NCI-H1694 (cell line): ENCODE measurements around the gene MINPP1.

Source experiments
- DNase-seq: peaks from one replicate; lab custom pipeline; 2025; lab: John Stamatoyannopoulos, UW

Gene MINPP1

DNA sequence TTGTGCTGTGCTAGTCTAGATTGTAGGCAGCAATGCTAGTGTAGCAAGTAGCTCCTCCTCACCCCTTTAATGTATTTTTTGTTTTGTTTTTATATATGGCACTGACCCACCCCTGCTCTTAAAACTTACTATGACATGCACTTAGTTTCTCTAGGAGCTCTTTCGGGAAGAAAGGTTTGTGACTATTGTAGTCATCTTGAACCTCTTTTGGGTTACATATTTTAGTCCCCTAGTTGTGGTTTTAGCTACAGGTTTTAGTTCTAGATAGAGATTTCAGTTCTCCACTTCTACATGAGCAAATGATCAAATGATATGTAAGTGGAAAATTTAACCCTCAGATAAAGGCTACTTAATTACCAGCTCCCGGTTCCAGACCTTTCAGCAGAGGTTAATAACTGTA is 14.9 kb downstream of the MINPP1 start:
- DNase-seq = no peak

DNA sequence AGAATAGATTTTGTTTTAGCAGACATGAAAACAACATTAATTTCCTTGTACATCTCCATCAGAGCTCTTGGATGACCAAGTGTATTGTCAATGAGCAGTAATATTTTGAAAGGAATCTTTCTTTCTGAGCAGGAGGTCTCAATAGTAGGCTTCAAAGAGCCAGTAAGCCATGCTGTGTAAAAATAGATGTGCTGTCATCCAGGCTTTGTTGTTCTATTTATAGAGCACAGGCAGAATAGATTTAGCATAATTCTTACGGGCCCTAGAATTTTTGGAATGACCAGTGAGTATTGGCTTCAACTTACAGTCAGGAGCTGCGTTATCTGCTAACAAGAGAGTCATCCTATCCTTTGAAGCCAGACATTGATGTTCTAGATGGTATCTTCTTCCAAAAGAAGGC is 19.0 kb downstream of the MINPP1 start:
- no peak for DNase-seq

DNA sequence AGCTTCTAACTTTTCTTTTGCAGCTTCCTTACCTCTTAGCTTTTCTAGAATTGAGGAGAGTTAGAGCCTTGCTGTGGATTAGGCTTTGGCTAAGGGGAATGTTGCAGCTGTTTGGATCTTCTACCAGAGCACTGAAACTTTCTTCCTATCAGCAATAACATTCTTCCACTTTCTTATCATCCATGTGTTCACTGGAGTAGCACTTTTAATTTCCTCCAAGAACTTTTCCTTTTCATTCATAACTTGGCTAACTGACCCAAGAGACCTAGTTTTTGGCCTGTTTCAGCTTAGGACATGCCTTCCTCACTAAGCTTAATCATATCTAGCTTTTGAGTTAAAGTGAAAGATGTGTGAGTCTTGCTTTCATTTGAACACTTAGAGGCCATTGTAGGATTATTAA is 19.6 kb downstream of the MINPP1 start:
- DNase-seq = no peak

DNA sequence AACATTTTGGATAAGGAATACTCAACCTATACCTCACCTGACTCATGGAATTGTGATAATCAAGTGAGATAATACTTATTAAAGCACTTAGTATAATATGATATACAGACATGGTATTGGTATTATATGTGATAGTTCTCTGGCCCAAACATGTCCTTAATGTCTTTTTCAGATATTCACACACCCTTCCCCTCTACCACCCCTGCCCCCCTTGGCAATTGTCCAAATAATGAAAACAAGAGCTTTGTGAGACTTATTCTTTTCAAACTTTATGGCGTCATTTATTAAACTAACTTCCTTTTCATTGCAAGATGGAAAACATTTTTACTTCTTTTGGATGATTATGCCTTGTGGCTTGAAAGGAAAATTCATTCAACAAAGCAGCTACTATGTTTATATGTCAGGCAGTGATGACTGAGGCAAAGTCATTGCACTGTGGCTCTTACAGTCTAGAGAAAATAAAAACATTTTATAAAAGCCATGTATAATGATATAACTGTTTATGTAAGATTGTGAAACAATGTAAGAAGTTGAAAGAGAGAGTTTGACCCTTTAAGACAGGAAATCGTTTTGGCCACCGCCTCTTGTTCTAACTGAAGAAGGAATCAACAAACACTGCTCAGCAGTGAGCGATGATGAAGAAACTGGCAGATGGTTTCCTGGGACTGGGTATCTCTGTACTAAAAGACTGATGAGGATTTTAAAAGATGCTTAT is 27.4 kb downstream of the MINPP1 start:
- DNase-seq = no peak

DNA sequence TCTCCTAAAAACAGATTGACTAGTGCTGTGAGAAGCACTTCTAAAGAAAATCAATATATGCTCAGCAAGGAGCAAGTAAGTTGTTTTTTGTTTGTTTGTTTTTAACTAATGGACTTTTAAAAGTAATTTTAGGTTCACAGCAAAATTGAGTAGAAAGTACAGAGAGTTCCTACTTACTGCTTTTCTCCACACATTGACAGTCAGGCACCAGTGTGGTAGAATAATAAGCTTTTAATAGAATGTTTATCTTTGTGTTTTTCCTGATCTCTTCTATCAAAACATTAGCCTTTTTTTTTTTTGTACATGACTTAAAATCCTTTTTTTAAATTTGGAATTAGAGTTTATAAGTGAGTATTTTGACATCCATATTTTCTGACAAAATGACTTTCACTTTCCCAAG is 28.0 kb downstream of the MINPP1 start:
- no peak for DNase-seq

DNA sequence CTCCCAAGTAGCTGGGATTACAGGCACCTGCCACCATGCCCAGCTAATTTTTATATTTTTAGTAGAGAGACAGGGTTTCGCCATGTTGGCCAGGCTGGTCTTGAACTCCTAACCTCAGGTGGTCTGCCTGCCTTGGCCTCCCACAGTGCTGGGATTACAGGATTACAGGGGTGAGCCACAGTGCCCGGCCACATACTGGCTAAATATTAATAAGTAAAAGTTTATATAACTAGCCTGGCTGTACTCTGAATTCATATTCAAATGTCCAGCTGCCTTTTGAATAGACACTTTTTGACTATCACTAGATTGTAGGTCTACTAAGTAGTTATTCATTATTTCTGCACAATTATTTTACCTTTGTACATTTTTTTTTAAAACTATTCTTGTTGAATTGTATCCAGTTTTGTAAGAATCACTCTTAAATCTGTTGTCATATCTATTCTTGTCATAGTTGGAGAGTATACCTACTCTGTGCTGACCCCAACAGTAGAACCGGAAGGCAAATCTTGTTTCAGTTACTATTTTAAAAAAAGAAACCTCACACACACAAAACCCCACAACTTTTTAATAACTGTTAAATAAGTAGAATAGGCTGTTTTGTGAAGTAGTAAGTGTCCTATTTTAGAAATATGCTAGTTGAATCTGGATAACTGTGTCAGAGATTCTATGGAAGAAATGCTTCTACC is 29.6 kb downstream of the MINPP1 start:
- DNase-seq = no peak

DNA sequence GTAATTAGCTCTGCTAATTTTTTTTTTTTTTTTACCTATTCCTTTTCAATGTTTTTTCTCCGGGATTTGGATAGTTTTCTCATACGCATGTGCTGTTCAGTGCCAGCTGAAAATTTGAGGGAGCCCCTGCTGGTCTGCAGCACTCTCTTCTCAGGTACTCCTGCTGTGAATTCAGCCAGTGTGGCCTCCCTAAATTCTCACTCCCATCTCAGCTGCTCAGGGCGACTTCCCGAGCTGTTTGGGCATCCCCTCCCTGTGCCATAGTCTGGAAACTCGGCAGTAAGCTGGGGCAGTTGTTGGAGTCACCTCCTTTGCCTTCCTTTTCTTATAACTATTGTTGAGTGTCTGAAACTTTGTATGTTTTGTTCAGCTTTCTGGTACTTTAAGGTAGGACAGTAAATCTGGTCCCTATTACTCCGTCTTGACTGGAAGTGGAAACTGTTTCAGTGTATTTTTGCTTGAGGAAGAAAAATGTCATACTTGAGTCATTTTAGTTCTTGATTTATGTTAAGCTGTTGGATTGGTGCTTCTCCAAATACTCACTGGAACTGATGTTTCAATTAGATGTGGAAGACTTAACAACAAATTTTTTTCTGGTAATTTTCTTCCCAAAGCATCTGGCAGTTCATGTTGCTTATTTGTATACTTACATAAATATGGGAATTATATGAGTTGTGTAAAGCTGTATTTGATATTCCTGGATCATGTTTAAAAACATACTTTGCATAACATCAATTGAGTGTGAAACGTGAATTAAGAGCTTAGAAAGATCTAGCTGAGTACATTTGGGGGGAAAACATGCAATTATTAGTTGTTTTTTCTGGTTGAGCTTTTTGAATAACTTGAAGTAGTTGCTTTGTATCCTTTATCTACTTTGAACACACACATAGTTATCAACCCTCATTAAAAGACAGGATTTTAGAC is 33.7 kb downstream of the MINPP1 start:
- no peak for DNase-seq

DNA sequence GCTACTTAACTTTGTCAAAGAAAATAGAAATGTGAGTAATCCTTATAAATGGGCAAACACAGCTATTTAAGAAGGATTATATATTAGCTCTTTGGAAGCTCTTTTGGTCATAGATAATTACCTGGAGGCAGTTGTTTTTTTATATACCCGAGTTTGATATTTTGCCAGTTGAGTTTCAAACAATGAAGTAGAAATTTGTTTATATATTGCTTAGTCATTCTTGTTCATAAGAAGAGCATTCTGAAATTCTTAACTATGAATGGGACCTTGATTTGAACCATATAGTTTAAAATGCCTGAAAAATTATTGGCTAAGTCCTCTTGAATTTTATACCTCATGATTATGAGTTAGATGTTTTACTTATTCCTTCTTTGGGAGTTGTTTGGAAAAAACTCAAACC is 36.4 kb downstream of the MINPP1 start:
- no peak for DNase-seq

DNA sequence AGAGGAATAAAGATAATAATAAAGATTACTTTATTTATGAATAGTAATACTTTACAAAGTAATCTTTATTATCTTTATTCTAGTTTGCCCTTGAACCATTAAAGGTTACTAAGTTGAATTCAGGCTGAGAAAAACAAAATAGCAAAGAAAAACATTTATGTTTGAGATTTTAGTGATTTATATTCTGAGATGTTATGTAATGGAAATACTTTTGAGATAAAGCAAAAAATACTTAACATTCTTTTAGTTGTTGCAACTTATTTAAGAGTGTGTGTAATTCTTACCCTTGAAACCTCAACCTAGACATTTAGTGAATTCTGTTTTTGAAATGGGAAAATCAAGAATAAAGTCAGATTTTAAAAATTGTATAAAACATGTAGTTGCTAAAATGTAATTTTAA is 40.0 kb downstream of the MINPP1 start:
- DNase-seq = no peak

DNA sequence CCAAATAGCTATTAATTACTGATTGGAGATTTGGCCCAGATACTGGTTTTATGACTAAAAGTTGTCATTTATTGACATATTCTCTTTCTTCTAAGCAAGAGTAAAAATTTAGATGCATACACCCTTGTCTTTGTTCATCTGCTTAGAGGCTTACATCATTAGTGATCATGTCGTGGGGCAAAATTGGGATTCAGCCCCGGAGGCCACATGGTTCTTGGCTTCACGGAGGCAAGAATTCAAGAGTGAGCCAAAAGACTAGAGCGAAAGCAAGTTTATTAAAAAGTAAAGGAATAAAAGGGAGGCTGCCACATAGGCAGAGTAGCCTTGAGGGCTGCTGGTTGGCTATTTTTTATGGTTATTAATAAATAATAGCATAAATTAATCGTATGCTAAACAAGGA is 41.1 kb downstream of the MINPP1 start:
- no peak for DNase-seq

DNA sequence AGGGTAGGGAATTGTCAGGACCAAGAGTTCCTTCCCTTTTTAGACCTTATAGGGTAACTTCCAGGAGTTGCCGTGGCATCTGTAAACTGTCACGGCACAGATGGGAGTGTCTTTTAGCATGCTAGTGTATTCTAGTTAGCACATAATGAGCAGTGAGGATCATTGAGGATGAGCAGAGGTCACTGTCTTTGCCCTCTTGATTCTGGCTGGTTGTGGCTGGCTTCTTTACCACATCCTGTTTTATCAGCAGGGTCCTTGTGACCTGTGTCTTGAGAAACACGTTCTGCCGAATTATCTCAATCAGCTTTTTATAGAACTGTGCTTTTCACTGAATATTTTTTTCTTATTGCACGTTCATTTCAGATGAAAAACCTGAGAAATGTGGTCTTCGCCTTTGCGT is 41.5 kb downstream of the MINPP1 start:
- no peak for DNase-seq

DNA sequence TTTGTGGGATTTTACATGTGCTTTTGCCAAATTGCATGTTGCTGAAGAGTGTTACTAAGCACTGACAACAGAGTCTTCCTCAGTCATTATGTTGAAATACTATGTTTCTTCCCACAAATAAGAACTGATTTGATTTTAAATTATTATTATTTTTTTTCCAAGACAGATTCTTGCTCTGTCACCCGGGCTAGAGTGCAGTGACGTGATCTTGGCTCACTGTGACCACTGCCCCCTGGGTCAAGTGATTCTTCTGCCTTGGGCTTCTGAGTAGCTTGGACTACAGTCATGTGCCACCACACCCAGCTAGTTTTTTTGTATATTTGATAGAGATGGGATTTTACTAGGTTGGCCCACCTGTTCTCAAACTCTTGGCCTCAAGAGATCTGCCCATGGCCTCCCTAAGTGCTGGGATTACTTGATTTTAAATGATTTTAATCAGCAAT is 42.3 kb downstream of the MINPP1 start:
- no peak for DNase-seq

DNA sequence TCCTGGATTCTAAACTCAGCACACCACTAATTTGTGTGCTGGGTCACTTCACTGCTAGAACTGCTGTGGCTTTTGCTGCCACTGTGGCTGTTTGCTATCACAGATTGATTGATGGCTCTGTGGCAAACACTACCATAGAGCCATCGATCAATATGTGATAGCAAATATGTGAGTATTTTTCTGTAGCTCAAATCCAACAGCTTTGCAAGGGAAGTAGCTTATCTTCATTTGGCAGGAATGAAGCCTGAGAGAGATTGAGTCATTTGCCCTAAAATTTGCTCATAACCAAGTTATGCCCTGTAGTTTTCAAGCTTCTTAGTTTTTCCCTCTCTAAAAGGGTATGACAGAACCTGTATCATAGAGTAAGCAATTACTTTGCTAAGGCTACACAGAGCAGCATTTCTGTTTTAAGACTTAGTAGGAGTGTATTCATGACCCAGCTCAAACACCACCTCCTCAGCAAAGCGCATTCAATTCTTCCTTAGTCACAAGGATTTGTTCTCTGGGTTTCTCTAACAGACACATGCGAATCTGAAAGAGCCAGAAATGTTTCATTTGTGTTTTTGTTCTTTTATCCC is 43.1 kb downstream of the MINPP1 start:
- DNase-seq = no peak

DNA sequence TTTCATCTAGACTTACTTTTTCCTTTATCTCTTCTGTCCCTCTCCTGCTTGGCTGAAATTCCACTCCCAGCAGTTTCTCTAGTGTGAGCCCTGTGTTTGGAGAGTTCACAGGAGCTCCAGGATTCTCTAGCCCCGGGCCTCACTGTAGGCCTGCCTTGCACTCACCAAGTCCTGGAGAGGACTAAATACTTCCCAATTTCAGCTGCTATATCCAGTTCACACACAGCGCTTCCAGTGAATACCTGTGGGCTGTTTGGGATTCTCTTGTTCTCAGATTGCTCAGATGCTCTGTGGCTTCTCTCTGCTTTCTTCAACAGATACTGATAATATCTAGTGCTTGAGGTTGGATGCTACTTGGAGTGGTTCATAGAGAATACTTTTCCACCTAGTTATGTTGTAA is 46.0 kb downstream of the MINPP1 start:
- no peak for DNase-seq

DNA sequence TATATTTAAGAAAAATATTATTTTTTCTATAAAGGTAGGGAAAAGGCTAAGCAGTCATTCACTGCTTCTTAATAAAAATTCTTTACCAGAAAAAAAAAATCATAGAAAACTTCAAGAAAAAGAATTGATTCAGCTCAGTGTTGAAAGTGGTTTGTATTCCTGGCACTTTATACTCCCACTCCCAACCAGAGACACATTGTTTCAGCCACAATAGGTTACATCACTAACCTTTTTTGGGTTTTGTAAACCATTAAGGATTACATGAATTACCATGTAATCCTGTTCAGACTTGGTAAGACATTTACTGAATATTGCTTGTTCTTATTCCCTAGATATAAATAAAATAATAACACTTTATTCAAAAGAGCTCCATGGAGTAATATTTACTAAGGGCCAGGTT is 46.6 kb downstream of the MINPP1 start:
- no peak for DNase-seq

DNA sequence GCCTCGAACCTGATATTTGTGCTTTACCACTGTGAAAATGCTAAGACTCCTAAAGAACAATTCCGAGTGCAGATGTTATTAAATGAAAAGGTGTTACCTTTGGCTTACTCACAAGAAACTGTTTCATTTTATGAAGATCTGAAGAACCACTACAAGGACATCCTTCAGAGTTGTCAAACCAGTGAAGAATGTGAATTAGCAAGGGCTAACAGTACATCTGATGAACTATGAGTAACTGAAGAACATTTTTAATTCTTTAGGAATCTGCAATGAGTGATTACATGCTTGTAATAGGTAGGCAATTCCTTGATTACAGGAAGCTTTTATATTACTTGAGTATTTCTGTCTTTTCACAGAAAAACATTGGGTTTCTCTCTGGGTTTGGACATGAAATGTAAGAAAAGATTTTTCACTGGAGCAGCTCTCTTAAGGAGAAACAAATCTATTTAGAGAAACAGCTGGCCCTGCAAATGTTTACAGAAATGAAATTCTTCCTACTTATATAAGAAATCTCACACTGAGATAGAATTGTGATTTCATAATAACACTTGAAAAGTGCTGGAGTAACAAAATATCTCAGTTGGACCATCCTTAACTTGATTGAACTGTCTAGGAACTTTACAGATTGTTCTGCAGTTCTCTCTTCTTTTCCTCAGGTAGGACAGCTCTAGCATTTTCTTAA is 47.7 kb downstream of the MINPP1 start:
- DNase-seq = no peak

DNA sequence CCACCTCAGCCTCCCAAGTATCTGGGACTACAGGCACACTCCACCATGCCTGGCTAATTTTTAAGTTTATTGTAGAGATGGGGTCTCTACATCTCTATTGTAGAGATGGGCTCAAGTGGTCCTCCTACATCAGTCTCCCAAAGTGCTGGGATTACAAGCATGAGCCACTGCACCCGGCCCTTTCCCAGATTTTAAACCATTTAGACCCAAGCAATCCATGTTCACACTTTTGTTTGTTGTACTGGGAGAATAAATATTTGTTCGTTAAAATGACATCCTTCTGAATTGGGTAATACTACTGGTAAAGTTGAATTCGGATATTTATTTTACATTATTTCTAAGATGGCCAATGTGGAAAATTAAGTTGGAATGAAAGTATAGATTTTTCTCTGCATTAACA is 52.7 kb downstream of the MINPP1 start:
- DNase-seq = no peak

DNA sequence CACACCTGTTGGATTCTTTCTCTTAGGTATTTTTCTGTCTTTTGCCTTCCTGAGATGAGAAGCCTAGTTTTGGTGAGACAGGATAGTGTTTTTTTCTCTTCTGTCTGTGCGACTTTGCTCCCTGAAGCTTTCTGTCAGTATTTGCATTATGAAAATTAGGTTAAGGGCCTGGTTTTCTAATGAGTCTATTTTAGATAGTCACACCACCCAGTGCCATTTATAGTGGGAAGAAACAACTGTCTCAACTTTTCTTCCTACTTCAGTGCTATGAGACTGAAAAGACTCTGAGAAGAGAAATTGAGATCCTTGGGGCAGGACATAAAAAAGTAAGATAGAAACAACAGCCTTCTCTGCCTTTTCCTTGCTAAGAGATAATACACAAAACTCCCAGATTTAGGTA is 53.6 kb downstream of the MINPP1 start:
- DNase-seq = no peak

DNA sequence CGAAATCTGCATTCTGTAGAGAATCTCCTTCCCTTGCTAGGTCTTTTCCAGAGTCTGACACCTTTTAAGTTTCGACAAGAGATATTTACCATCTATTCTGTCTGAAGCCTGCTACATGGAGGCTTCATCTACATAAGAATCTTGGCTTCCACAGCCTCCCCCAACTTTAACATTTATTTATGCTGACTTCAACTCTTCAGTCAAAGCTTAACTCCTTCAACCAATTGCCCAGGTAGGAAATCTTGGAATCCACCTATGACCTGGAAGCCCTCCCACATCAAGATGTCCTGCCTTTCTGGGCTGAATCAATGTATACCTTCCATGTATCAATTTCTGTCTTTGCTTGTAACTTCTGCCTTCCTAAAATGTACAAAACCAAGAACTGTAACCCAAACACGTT is 54.7 kb downstream of the MINPP1 start:
- DNase-seq = no peak

DNA sequence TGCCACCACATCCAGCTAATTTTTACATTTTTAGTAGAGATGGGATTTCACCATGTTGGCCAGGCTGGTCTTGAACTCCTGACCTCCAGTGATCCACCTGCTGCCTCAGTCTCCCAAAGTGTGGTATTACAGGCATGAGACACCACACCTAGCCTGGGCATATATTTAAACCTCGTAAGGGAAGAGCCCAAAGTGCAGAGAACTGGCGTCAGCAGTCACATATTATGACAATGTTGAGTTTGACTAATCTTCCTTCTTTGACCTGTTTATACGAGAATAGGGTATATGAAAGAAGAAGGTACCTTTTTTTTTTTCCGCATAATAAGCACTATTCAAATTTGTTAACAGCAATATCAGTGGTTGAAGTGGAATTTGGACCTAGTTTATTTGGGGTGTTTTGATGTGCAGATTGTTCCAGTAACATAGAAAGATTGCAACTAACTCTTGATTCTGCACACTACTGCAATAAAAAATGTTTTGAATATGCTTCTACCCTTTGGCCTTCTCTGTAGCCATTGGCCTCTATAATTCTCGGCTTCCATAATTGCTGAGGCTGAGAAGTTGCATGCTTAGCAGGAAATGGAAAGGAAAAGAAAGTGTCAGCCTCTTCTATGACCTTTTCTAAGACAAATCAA is 55.9 kb downstream of the MINPP1 start:
- no peak for DNase-seq

DNA sequence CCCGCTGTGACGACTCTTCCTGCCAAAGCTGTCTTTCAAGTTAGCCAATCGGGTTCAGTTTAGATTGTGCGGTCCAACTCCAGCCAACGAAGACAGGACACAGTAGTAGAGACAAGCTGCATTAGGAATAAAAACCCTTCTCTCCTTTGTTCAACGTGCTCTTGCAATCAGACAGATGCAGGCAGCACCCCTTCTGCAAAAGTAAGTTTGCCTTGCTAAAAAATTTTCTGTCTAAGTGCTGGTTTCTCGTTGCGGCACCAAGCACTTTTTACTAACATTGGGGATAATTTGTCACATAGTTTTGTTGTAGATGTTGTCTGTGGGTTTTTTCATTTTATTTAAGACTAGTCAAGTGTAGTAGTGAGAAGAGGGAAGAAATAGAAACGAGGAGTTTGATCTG is 58.1 kb downstream of the MINPP1 start:
- no peak for DNase-seq
